Measurements from ENCODE around the gene TDRD10. TPM values are rescaled to one million over a fixed set of nuclear protein-coding genes. Genes with fewer than 3 reads are reported as not detected.

TDRD10 gene, protein sequence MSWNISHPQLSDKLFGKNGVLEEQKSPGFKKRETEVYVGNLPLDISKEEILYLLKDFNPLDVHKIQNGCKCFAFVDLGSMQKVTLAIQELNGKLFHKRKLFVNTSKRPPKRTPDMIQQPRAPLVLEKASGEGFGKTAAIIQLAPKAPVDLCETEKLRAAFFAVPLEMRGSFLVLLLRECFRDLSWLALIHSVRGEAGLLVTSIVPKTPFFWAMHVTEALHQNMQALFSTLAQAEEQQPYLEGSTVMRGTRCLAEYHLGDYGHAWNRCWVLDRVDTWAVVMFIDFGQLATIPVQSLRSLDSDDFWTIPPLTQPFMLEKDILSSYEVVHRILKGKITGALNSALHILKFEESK
- total RNA-seq = 3.6 and 5.2 TPM in 2 replicates

GRCh38 chr1:154502066-154502743 lies at the start of gene TDRD10, which contains the start of gene SHE:
Gene TDRD10 (plus strand): TSS chr1:154502219. CDS start chr1:154506904, 4,685 bp downstream.
Gene SHE (minus strand): TSS chr1:154502412. CDS start chr1:154502026, 386 bp downstream.

GRCh38 chr1:154557939-154558719 lies 56.1 kb downstream of the TDRD10 start, which contains the start of gene UBE2Q1:
Gene UBE2Q1 (minus strand): TSS chr1:154558662. CDS start chr1:154558553, 109 bp downstream.

DNA sequence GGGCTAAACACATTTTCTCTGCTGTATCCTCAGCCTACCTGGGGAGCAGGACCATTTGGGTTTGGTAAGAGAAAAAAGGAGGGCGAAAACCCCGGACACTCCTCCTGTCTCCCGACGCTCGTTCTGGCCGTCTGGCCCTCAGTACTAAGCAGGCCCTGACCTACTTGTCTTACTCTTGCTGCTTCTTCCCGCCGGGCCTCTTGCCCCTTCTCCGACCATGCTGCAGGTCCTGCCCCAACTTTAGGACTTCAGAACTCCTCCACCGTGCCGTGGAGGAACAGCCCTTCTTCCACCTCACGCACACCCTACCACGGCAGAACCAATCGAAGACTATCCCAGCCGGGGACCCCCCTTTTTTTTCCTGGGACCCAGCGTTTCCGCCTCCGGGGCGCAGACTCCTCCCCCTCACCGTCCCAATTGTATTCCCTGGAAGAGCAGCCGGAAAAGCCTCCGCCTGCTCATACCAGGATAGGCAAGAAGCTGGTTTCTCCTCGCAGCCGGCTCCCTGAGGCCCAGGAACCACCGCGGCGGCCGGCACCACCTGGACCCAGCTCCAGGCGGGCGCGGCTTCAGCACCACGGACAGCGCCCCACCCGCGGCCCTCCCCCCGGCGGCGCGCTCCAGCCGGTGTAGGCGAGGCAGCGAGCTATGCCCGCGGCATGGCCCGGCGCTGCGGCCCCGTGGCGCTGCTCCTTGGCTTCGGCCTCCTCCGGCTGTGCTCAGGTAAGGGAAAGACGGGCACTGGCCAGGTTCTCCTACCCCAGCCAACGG lies 65.6 kb downstream of the TDRD10 start, which contains the start of gene CHRNB2:
Gene CHRNB2 (plus strand): TSS at position 393 of the 771 bp plus-strand sequence. CDS start 267 bp downstream, at position 660.

Other genes starting within 250 kb of the TDRD10 start
- gene HAX1, start 229.6 kb upstream of the TDRD10 start, total RNA-seq = 75.7 and 82.6 TPM in 2 replicates
- gene AQP10, start 181.1 kb upstream of the TDRD10 start, total RNA-seq = not detected in 2 replicates
- gene ATP8B2, start 176.7 kb upstream of the TDRD10 start, total RNA-seq = 60.7 and 69.6 TPM in 2 replicates
- gene IL6R, start 96.9 kb upstream of the TDRD10 start, total RNA-seq = 10.7 and 15.0 TPM in 2 replicates
- gene SHE, start 193 bp downstream of the TDRD10 start, total RNA-seq = 59.3 and 71.6 TPM in 2 replicates
- gene UBE2Q1, start 56.4 kb downstream of the TDRD10 start, total RNA-seq = 23.2 and 46.6 TPM in 2 replicates
- under 0.01 TPM in 1 of 2 replicates, not detected in the other for gene CHRNB2, start 65.6 kb downstream of the TDRD10 start, total RNA-seq
- 54.9 and 114 TPM in 2 replicates for gene ADAR, start 106.0 kb downstream of the TDRD10 start, total RNA-seq